Nephron (organoid): ENCODE data around the gene CBX8.
"Not testable (repeated sequence)": the region's sequence is repeated elsewhere in the genome, so short reads cannot be mapped to it uniquely, and the experiment has no call there.

Experiments used
- H3K27ac Mint-ChIP-seq, 3 experiments: 2 replicates each; pipeline ENCODE4 v1.8.0; 2020; ENCODE audit warnings: mixed read lengths in 3 of 3, mild to moderate bottlenecking in 2 of 3, moderate library complexity in 1 of 3
- H3K27me3 Mint-ChIP-seq: 2 replicates; pipeline ENCODE4 v1.8.0; 2021; ENCODE audit warnings: low read depth, mild to moderate bottlenecking, moderate library complexity, mixed read lengths
- H3K36me3 Mint-ChIP-seq: 2 replicates; pipeline ENCODE4 v1.8.0; 2020; ENCODE audit warnings: low read depth, mixed read lengths
- H3K4me1 Mint-ChIP-seq: 2 replicates; pipeline ENCODE4 v1.8.0; 2020; ENCODE audit warnings: mixed read lengths
- H3K4me3 Mint-ChIP-seq, 3 experiments: 2 replicates each; pipeline ENCODE4 v1.8.0; 2020; ENCODE audit warnings: mild to moderate bottlenecking in 3 of 3, mixed read lengths in 3 of 3, moderate library complexity in 2 of 3
- H3K9me3 Mint-ChIP-seq: 2 replicates; pipeline ENCODE4 v1.8.0; 2020; ENCODE audit warnings: mixed read lengths
- CTCF ChIP-seq, 3 experiments: fragments of 200-600 bp; sonication (generic); IDR thresholded peaks; one replicate each; pipeline ENCODE4 v1.5.0; 2021; ENCODE audit warnings: antibody characterized with exemption in 3 of 3; ENCODE audit not compliant: unreplicated experiment in 3 of 3

Gene CBX8

DNA sequence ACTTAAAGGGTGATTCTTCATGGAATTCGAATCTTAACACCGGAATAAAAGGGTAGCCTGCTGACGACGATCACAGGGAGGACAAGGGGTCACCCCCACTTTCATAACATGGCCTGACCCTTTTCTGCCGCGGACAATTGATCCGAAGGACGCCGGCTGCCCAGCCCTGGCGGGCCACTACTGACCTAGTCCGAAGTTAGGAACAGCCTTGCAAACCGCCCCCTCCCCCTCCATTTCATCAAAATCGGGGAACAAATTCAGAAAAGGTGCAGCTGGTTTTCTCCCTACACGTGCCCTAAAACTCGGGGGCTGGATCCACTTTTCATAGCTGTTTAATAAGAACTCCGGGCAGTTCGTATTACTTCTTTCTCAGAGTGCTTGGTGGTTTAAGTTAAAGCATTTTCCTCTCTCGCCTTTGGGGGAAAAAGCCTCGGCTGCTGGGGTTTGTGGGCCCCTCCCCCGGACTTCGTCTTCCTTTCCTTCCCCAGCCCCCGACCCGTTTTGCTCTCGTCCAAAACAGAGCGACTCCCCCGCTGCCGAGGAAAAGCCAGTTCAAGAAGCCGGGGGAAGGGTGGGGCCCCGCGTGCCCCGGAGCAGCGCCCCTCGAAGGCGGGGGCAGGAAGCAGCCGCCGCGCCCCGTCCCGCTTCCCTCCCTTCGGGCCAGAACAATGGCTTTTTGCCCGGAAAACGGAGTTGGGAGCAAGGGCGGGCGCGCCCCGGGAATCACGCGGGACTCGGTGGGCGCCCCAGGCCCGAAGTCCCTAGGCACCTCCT lies 19.6 kb downstream of the CBX8 start:
- Mint-ChIP-seq H3K4me3 (peak overlapping the region; percentile 68 to 84 (median 78)), H3K36me3 (peaks cover 21% of the 10 kb centered on the region), H3K27ac (peak overlapping the region; percentile 62 to 90 (median 87)), H3K4me1 (peaks cover 64% of the 10 kb centered on the region), H3K27me3 (peaks cover 17% of the 10 kb centered on the region), H3K9me3 (no peaks in the 10 kb centered on the region)
- TF ChIP-seq CTCF (IDR thresholded peaks at IDR 0.05; ENCODE audit: unreplicated experiment in 3 of 3), result peak in 2 of 3 experiments; percentile 24 to 32

GRCh38 chr17:79776376-79777119 lies 20.3 kb downstream of the CBX8 start:
- Mint-ChIP-seq H3K4me3 (peak overlapping the region; percentile 68 to 84 (median 78)), H3K27ac (peak overlapping the region; percentile 62 to 90 (median 87)), H3K9me3 (no peaks in the 10 kb centered on the region), H3K4me1 (peaks cover 64% of the 10 kb centered on the region), H3K36me3 (peaks cover 19% of the 10 kb centered on the region), H3K27me3 (peaks cover 17% of the 10 kb centered on the region)
- TF ChIP-seq CTCF (IDR thresholded peaks at IDR 0.05; ENCODE audit: unreplicated experiment in 3 of 3), result no peak

GRCh38 chr17:79775632-79776031 lies 21.2 kb downstream of the CBX8 start:
- TF ChIP-seq CTCF (IDR thresholded peaks at IDR 0.05; ENCODE audit: unreplicated experiment in 3 of 3), result peak in 1 of 3 experiments; percentile 21
- Mint-ChIP-seq H3K27ac (peak overlapping the region in 2 of 3 experiments; percentile 87 to 90), H3K4me1 (peaks cover 58% of the 10 kb centered on the region), H3K4me3 (peak overlapping the region; percentile 57 to 84 (median 75)), H3K27me3 (peaks cover 10% of the 10 kb centered on the region), H3K36me3 (peaks cover 10% of the 10 kb centered on the region), H3K9me3 (no peaks in the 10 kb centered on the region)

- no peaks in the 10 kb centered on the region for H3K36me3 Mint-ChIP-seq
- peaks cover 48% of the 10 kb centered on the region for H3K4me1 Mint-ChIP-seq
- H3K27ac Mint-ChIP-seq, result peak overlapping the region in 2 of 3 experiments; percentile 76 to 90
- no peak for TF ChIP-seq CTCF (IDR thresholded peaks at IDR 0.05; ENCODE audit: unreplicated experiment in 3 of 3)
- H3K27me3 Mint-ChIP-seq, result peaks cover 10% of the 10 kb centered on the region
- no peaks in the 10 kb centered on the region for H3K9me3 Mint-ChIP-seq
- H3K4me3 Mint-ChIP-seq, result peak overlapping the region in 2 of 3 experiments; percentile 9 to 17
Observed at GRCh38 chr17:79774561-79774975, 22.3 kb downstream of the CBX8 start.

DNA sequence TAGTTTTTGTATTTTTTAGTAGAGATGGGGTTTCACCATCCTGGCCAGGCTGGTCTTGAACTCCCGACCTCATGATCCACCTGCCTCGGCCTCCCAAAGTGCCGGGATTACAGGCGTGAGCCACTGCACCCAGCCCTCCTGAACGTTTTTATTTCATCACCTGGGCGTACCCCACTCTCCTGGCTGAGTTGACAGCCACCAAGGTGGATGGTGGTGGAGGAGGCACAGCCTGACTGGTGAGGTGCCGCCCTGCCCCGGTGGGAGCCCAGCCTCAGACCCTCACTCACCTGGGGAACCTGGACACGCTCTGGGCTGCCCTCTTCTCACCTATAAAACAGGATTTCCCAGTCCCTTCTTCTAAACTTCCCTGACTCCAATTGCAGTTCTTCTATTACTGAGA lies 24.2 kb downstream of the CBX8 start:
- H3K9me3 Mint-ChIP-seq, H3K27me3 Mint-ChIP-seq, H3K4me3 Mint-ChIP-seq, H3K36me3 Mint-ChIP-seq: not testable (repeated sequence)
- Mint-ChIP-seq H3K4me1 (peaks cover 42% of the 10 kb centered on the region), H3K27ac (peak overlapping the region in 2 of 3 experiments; percentile 49 to 62)

- peaks cover 3% of the 10 kb centered on the region for H3K36me3 Mint-ChIP-seq
- peaks cover 30% of the 10 kb centered on the region for H3K4me1 Mint-ChIP-seq
Observed at GRCh38 chr17:79771276-79771675, 25.6 kb downstream of the CBX8 start.

More at GRCh38 chr17:79771276-79771675, 25.6 kb downstream of the CBX8 start:
- no peak overlapping the region for H3K4me3 Mint-ChIP-seq
- no peak for TF ChIP-seq CTCF (IDR thresholded peaks at IDR 0.05; ENCODE audit: unreplicated experiment in 3 of 3)
- H3K27ac Mint-ChIP-seq, result no peak overlapping the region
- H3K9me3 Mint-ChIP-seq, result peaks cover 2% of the 10 kb centered on the region
- H3K27me3 Mint-ChIP-seq, result peaks cover 10% of the 10 kb centered on the region
